Superior temporal gyrus (tissue), 1 donor: ENCODE data around the gene C12orf57.

ENCODE experiments used
- DNase-seq: peaks from one replicate; pipeline ENCODE4 v3.0.0-alpha.2; 2016; ENCODE audit errors: extremely low spot score

C12orf57 gene

DNA sequence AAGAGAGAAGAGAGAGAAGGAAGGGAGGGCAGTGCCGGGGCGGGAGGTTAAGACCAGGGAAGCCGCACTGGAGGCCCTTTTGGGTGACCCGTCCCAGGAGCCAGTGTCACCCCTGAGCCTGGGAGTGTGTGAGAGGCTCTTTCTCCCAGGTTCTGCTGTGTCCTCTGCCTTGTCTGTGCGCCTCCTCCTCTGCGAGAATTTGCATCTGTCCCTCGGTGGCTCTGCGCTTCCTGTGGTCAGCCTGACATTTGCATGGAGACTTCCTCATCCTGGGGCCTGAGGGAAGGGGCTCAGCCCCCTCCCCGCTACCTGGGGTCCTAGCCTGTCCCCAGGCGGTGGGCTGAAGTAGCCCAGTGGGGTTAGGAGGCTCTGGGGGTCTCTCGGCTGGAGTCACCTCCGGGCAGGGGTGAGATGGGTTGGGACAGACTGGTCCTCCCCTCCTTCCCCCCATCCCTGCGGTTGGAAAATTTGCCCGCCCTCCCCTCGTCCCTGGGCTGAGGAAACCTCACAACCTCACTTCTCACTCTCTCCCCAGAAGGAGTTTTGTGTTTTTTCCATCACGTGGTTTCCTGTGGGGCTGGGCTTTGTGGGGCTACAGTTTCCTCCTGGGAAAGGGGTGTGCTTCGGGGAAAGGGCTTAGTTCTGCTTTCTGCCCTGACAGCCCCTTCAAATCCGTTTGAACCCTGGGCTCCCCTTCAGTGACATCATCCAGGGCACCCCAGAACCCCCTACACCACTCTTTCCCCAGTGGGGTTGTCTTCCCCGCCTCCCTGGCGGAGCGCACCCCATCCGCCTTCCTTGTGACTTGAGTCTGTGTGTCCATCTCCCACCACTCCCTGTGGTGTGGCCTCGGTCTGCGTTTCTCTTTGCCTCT lies 9.9 kb downstream of the C12orf57 start:
- DNase-seq = no peak

DNA sequence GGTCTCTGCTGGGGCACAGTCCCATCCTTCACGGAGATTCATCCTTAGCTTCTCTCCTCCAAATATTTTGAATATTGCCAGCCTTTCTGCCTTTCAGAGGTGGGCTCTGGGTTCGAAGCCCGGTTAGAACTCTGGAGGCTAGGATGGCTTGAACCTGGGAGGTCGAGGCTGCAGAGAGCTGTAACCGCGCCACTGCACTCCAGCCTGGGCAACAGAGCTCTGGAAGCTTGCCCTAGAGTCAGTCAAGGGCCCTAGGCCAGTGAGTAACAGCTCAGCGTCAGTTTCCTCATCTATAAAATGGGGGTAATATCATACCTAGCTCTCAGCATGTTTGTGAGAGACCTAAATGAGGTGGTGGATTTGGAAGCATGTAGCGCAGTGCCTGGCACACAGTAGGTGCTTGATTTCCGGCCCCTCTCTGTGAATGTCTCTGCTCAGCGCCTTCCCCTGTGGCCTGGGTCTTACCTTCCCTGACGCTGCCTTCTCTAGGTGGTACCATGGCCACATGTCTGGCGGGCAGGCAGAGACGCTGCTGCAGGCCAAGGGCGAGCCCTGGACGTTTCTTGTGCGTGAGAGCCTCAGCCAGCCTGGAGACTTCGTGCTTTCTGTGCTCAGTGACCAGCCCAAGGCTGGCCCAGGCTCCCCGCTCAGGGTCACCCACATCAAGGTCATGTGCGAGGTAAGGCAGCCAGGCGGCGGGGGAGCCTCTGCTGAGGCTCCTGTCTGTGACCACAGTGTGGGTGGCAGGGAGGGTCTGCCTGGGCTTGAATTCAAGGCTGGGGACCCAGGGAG lies 10.7 kb downstream of the C12orf57 start:
- no peak for DNase-seq

DNA sequence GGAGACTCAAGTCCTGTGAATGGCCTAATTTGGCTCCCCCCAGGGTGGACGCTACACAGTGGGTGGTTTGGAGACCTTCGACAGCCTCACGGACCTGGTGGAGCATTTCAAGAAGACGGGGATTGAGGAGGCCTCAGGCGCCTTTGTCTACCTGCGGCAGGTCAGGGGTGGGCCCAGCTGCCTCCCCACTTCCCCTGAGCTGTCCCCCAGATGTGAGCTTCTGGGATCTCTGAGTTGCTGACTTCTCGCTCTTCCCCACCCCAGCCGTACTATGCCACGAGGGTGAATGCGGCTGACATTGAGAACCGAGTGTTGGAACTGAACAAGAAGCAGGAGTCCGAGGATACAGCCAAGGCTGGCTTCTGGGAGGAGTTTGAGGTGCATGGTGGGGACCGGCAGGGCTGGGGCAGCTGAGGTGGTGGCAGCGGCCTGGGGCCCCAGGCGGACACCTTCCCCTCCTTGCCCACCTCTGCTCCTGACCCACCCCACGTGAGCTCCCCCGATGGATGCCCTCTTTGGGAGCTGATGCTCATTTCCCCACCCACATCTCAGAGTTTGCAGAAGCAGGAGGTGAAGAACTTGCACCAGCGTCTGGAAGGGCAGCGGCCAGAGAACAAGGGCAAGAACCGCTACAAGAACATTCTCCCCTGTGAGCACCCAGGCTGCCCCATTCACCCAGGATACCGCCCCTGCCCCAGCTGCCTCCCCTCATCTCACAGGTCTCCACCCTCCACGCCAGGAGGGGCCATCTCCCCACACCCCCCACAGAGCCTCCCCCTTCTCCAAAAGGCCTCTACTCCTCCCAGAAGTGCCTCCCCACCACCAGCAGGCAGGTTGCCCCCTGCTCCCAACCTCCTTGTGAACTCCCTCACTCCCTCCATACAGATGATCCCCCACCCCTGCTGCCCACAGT lies 11.5 kb downstream of the C12orf57 start:
- no peak for DNase-seq

DNA sequence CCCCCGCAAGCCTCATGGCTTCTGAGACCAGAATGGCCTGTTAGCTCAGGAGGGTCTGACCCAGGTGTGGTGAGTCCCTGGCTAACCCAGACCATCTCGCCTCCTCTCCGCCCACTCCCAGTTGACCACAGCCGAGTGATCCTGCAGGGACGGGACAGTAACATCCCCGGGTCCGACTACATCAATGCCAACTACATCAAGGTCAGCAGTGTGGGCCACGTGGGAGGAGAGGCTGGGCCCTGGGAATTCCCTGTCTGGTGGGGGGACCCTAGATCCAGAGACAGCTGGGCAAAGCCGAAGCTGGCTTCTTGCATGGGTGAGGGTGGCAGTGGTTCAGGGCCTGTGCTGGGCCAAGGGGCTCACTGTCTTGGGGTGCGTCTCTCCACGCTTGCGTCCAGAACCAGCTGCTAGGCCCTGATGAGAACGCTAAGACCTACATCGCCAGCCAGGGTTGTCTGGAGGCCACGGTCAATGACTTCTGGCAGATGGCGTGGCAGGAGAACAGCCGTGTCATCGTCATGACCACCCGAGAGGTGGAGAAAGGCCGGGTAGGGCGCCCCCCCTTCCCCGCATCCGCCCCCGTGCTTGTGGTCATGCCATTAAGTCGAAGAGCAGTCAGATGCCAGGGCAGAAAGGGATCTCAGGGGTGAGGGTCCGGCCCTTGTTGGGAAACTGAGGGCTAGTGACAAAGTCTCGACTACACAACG lies 12.4 kb downstream of the C12orf57 start:
- no peak for DNase-seq

DNA sequence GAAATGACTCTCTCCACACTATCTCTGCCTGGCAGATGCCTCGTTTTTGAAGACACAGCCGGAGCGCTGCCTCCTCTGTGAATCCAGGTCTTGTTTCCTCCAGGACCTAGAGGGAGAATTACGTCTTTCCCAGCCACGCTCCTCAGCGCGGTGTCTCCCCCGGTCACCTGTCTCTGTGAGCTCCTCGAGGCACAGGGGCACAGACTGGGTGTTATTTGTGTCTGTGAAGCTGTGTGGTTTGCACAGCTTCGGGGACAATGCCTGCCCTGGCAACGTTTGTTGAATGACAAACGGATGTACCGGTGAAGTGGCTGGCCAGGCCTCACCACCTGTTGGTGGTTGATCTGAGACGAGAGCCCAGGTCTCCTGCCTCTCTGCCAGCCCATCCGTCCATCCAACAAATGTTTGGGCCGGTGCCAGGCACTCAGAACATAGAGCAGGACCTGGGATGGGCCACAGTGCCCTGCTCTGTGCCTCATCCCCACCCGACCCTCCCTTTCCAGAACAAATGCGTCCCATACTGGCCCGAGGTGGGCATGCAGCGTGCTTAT lies 13.4 kb downstream of the C12orf57 start:
- DNase-seq = no peak

DNA sequence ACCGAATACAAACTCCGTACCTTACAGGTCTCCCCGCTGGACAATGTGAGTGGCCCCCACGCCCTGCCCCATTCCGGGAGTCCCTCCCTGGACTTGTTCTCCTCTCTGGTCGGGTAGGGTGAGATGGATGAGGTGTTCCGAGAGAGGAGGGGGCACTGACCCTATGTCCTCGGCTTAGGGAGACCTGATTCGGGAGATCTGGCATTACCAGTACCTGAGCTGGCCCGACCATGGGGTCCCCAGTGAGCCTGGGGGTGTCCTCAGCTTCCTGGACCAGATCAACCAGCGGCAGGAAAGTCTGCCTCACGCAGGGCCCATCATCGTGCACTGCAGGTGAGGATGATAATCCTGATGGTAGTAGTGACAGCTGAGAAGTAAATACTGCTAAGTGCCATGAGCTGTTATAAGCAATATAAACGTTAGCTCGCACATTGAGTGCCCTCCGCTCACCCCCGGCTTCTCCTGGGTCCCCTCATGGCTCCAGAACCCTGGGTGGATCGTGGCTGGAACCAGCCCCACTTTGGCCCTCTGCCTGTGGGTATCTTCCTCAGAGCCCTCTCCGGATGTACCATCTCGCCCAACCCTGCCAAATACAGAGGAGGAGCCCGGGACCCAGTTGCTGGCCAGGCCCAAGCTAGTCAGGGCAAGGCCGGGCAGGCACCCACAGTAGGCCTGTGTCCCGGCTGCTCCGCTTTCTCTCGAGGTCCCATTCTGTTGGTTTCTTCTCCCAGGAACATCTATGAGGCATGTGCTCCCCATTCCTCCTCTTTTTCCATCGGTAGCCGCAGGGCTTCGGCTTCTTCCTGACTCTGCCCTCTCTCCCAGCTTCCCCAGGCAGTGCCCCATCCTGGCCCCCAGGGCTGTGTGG lies 14.2 kb downstream of the C12orf57 start:
- no peak for DNase-seq

DNA sequence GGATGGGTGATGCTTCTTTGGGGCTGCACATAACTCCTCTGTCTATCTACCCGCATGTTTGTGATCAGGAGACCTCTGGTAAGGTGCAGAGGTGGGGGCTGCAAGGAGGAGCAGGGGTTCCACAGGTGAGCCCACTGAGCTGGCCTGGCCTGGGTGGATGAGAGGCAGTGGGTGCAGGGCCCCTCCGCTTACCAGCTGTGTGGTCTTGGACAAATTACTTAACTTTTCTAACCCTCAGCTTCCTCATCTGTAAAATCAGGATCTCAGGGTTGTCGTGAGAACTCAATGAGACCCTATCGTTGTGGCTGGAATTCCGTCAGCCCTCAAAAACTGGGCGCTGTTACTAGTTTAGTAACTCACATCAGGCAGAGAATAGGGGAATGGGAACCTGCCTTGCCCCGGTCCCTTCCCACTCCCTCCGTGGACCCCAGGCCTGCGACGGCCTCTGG lies 14.8 kb downstream of the C12orf57 start:
- no peak for DNase-seq

DNA sequence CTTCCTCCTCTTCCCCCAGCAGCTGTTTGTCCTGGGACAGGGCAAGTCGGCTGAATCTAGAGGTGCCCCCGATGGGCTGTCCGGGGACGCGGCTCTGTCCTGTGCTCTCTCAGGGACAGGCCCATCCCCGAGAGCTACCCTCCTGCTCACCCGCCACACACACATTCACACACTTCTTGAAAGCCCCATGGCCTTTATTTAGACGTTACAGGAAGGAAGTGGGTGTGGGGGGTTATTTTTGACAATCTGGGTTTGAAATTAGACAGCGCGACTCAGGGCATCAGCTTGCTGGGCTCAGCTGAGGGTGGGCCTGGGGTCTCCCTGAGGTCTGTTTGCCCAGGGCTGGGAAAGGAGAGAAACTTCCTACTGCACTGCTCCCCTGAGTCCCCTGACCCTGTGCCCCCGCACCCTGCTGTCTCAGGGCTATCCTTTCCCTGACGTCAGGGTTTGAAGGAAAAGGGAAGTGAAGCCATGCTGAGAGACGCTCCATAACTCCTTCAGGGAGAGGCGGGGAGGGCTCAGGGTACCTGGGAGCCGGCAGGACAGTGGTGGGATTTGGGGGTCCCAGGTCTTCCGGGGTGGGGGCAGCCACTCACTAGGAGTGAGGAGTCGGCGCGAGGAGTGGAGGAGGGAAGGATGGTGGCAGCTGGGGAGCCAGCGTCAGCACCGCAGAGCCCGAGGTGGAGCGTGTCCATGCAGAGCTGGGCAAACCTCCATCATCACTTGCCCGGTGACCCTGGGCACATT lies 15.4 kb downstream of the C12orf57 start:
- DNase-seq = no peak

DNA sequence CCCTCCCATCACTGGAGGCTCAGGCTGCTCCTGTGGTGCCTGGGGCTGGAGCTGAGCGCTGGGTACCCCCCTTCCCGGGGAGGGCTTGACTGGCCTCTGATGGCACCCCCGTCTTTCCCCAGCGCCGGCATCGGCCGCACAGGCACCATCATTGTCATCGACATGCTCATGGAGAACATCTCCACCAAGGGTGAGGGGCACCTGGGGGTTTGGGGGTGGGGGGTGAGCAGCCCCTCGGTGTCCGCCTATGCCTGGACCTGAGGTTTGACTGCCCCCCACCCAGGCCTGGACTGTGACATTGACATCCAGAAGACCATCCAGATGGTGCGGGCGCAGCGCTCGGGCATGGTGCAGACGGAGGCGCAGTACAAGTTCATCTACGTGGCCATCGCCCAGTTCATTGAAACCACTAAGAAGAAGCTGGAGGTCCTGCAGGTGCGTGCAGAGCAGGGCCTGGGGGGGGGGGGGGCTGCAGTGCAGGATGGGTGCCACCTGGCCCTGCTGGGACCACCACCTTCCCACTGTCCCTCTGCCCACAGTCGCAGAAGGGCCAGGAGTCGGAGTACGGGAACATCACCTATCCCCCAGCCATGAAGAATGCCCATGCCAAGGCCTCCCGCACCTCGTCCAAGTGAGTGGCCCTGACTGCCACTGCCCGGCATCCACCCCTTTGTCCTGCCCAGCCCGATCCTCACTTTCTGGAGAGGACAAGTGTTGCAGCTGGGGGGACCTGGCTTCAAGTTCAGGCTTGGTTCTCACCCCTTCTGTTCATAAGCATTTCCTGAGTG lies 16.2 kb downstream of the C12orf57 start:
- no peak for DNase-seq

DNA sequence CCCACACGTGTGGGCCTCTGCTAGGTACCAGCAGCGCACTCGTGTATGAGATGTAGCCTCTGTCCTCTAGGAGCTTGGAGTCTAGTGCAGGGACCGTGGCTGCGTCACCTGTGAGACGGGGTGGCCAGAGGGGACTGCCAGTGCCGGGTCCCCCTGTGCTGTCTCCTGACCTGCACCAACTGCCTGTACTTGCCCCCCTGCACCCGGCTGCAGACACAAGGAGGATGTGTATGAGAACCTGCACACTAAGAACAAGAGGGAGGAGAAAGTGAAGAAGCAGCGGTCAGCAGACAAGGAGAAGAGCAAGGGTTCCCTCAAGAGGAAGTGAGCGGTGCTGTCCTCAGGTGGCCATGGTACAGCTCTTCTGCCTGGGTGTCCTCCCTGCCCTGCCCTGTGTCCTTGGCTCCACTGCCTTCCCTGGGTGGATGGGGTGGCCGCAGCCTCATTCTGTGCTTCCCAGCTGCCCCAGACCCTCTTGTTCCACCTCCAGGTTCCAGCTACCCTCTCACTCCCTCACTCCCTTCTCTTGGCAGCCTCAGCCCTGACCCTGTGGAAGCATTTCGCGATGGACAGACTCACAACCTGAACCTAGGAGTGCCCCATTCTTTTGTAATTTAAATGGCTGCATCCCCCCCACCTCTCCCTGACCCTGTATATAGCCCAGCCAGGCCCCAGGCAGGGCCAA lies 16.9 kb downstream of the C12orf57 start:
- no peak for DNase-seq

DNA sequence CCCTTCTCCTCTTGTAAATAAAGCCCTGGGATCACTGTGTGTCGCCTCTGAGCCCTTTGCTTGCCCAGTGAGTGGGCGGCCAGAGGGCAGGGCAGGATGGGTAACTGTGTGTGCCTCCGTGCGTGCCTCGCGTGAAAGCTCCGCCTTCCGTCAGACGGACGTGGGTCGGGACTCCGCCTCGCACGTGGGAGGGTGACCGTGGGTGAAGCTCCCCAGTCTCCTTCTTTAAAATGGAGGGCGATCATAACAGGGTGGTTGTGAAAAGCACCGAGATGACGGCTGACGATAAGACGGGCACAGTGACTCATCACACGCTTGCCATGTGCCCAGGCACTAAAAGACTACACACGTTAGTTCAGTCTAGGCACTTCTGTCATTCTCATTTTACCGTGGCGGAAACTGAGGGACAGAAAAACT lies 17.5 kb downstream of the C12orf57 start:
- no peak for DNase-seq

DNA sequence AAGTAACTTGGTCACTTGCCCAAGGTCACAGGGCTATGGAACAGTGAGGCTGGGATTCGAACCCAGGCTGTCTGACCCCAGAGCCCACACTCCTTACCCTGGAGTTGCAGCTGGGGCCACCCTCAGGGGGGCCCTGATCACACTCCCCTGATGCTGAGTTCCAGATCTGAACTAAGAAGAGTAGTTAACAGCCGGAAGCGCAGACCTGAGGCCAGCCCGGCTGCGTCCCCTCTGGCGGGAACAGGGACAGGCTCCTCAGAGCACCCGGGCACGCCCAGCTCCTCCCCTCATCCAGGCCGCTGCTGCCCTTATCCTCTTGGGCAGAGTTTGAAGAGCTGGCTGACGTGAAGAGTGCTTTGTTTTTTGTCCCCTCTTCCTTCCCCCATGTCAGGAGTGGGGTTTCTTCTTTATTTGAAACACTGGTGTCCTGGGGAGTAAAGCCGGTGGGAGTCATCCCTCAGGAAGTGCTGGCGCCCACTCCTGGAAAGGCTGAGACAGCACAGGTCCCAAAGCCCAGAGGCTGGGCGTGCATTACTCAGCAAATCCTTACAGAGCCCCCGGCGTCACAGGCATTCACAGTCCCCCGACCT lies 18.0 kb downstream of the C12orf57 start:
- no peak for DNase-seq

DNA sequence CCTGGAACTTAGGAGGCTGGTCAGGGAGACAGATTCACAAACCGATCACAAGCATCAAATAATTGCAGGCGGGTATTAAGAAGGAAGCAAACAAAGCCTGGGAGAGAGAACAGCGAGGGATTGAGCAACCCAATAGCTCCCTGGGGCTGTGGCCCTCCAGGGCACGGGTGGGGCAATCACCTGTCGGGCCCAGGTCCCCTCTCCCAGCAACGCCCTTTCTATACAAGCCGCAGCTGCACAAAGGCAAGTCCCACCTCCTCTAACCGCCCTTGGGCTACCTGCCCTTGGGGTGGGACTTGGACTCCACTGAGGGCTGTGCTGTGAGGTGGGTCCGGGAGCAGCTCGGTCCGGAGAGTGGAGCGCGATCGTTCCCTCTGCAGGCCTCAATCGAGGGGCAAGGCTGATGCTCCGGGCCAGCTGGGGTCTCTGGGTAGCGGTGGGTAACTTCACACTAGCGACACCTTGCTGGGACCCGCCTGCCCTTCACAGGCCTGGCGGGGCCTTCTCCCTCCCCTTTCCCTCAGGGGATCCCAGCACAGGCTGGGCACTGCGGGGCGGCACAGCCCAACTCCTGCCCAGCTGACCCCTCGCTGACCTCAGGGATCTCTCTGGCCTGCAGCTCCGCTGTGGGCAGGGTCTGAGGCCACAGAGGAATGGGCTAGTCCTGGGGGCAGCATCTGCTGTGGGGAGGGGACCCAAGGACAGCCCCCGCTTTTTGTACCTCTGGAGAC lies 18.6 kb downstream of the C12orf57 start:
- DNase-seq = no peak

DNA sequence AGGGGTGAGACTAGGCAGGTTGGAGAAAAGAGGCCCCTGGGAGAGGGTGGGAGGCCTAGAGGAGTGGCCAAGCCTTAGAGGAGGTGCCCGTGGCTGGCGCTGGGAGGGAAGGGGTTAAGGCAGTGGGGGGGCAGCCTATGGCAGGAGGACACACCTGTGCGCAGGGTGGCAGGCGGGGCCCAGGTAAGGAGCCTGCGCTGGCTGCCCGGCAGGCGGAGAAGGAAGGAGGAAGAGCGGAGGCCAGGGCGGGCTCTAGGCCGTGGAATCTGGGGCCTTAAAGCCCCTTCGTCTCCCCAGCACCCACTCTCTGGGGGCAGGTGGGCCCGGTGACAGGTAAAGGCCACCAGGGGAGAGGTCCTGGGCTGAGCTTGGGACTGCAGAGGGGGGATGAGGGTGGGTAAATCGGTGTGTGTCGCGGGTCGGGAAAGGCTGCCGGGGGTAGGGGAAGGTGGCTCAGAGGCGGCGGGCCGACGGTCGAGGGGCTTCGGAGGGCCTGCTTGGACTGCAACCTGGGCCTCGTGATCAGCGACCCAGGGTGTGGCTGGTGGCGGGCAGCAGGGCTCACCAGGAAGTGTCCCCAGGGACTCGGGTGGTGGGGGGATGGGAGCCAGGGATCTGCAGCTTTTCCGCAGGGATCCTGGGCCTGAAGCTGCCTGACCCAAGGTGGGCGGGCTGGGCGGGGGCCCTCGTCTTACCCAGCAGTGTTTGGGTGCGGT lies 19.4 kb downstream of the C12orf57 start:
- no peak for DNase-seq

DNA sequence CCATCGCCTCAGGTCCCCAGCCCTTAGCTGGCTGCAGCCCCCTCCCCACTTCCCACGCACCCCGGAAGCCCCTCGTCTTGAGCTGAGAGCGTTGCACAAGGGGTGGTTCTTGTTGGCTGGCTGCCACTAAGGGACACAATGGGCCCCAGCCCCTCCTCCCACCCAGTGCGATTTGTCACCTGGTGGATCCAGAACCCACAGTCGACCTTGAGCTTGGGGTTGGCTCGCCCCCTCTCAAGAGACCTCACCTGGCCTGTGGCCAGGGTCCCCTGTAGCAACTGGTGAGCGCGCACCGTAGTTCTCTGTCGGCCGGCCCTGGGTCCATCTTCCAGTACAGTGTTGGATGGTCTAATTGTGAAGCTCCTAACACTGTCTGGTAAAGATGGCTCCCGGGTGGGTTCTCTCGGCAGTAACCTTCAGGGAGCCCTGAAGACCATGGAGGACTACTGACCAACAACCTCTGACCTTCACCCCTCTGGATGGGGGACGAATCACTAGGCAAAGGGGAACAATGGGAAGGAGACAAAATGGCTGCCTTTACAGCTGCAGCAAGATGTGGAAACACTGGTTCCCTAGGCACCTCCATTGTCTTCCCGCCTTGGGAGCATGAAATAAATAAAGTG lies 20.1 kb downstream of the C12orf57 start:
- no peak for DNase-seq

DNA sequence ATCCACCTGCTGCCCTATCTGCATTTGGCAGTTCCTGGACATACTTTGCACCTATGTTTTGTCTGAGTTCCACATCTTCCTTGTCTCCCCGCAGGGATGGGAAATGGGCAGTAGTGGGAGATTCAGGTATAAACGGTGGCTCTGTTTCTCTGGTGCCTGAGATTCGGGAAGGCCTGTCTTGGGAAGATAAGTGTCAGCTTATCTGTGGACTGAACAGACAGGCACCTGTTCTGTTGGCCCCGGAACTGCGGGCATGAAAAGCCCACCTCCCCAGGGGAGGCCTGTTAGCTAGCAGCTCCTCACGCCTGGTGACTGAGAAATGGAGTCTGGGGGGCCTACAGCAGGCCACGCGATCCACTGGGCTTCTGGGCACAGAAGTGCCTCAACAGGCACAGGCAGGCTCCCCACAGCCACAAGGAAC lies 20.8 kb downstream of the C12orf57 start:
- DNase-seq = no peak
